Mesenchymal stem cell (in vitro differentiated cells and primary cell): ENCODE data around the gene FIGLA.

Experiments
- DNase-seq: peaks from one replicate; pipeline ENCODE4 v3.0.0-alpha.2; 2013
- H2AFZ ChIP-seq: one replicate; pipeline ENCODE4 v1.6.1; 2013; ENCODE audit warnings: low read depth, mild to moderate bottlenecking, control low read depth, inconsistent platforms, low read length, moderate library complexity
- H2AK5ac ChIP-seq: 2 replicates; pipeline ENCODE4 v1.6.1; 2013; ENCODE audit warnings: low read length, moderate library complexity, mild to moderate bottlenecking, inconsistent platforms; ENCODE audit not compliant: severe bottlenecking
- H2BK120ac ChIP-seq: one replicate; pipeline ENCODE4 v1.6.1; 2013; ENCODE audit warnings: low read depth, mild to moderate bottlenecking, inconsistent platforms, low read length, moderate library complexity
- H2BK12ac ChIP-seq, 2 experiments: one replicate each; pipeline ENCODE4 v1.6.1; 2013; ENCODE audit warnings: inconsistent platforms in 2 of 2, low read length in 2 of 2, mild to moderate bottlenecking in 2 of 2, moderate library complexity in 2 of 2, control low read depth in 1 of 2
- H2BK15ac ChIP-seq: one replicate; pipeline ENCODE4 v1.6.1; 2013; ENCODE audit warnings: mild to moderate bottlenecking, low read depth, inconsistent platforms; ENCODE audit not compliant: poor library complexity, severe bottlenecking
- H2BK5ac ChIP-seq: 2 replicates; pipeline ENCODE4 v1.6.1; 2013; ENCODE audit warnings: low read depth, mild to moderate bottlenecking, low read length, control low read depth, inconsistent platforms; ENCODE audit not compliant: poor library complexity, severe bottlenecking
- H3K14ac ChIP-seq, 2 experiments: one replicate each; pipeline ENCODE4 v1.6.1; 2013; ENCODE audit warnings: inconsistent platforms in 2 of 2, low read length in 2 of 2, control low read depth in 1 of 2, mild to moderate bottlenecking in 1 of 2, moderate library complexity in 1 of 2
- H3K18ac ChIP-seq, 2 experiments: one replicate each; pipeline ENCODE4 v1.6.1; 2013; ENCODE audit warnings: inconsistent platforms in 2 of 2, low read length in 2 of 2, control low read depth in 1 of 2, low read depth in 1 of 2, mild to moderate bottlenecking in 1 of 2
- H3K23ac ChIP-seq, 2 experiments: one replicate each; pipeline ENCODE4 v1.6.1; 2013; ENCODE audit warnings: inconsistent platforms in 2 of 2, low read length in 2 of 2, mild to moderate bottlenecking in 2 of 2, moderate library complexity in 2 of 2, control low read depth in 1 of 2
- H3K27ac ChIP-seq: 2 replicates; pipeline ENCODE4 v1.5.1; 2013; ENCODE audit warnings: mild to moderate bottlenecking, moderate library complexity, low read length, control low read depth, inconsistent platforms; ENCODE audit not compliant: poor library complexity, severe bottlenecking
- H3K27me3 ChIP-seq, 2 experiments: 2 replicates each; pipeline versions ENCODE4 v1.6.1 to v1.7.0; 2013; ENCODE audit warnings: low read length in 2 of 2, mild to moderate bottlenecking in 2 of 2, moderate library complexity in 2 of 2, control low read depth in 1 of 2, inconsistent platforms in 1 of 2; ENCODE audit not compliant: control insufficient read depth in 1 of 2, insufficient read depth in 1 of 2
- H3K36me3 ChIP-seq, 2 experiments: 2 replicates each; pipeline versions ENCODE4 v1.6.1 to v1.7.0; 2013; ENCODE audit warnings: low read length in 2 of 2, control low read depth in 1 of 2, inconsistent platforms in 1 of 2, low read depth in 1 of 2, mild to moderate bottlenecking in 1 of 2; ENCODE audit not compliant: insufficient read depth in 2 of 2, control insufficient read depth in 1 of 2
- H3K4ac ChIP-seq, 2 experiments: one replicate each; pipeline ENCODE4 v1.6.1; 2013; ENCODE audit warnings: inconsistent platforms in 2 of 2, low read length in 2 of 2, mild to moderate bottlenecking in 2 of 2, moderate library complexity in 2 of 2, control low read depth in 1 of 2, low read depth in 1 of 2
- H3K4me1 ChIP-seq: 2 replicates; pipeline ENCODE4 v1.6.1; 2013; ENCODE audit warnings: low read depth, low read length, control low read depth; ENCODE audit not compliant: control insufficient read depth, insufficient read depth
- H3K4me2 ChIP-seq: 2 replicates; pipeline ENCODE4 v1.6.1; 2013; ENCODE audit warnings: low read length, mild to moderate bottlenecking, inconsistent platforms; ENCODE audit not compliant: poor library complexity, severe bottlenecking
- H3K4me3 ChIP-seq, 2 experiments: 2 replicates each; pipeline versions ENCODE4 v1.5.1 to v1.7.0; 2013; ENCODE audit warnings: low read length in 2 of 2, mild to moderate bottlenecking in 2 of 2, control low read depth in 1 of 2, low read depth in 1 of 2; ENCODE audit not compliant: insufficient read depth in 1 of 2
- H3K79me1 ChIP-seq: replicated peaks from 2 replicates; pipeline ENCODE4 v1.6.1; 2013; ENCODE audit warnings: mild to moderate bottlenecking, control low read depth, low read length, inconsistent platforms; ENCODE audit not compliant: poor library complexity, severe bottlenecking
- H3K9ac ChIP-seq: 2 replicates; pipeline ENCODE4 v1.7.0; 2013; ENCODE audit warnings: mild to moderate bottlenecking, low read length, moderate library complexity
- H3K9me3 ChIP-seq: 2 replicates; pipeline ENCODE4 v1.7.0; 2013; ENCODE audit warnings: mild to moderate bottlenecking, low read length; ENCODE audit not compliant: control insufficient read depth
- H4K8ac ChIP-seq: one replicate; pipeline ENCODE4 v1.6.1; 2013; ENCODE audit warnings: inconsistent platforms, mild to moderate bottlenecking, low read length, moderate library complexity
- H4K91ac ChIP-seq: one replicate; pipeline ENCODE4 v1.6.1; 2013; ENCODE audit warnings: mild to moderate bottlenecking, low read length, inconsistent platforms
- WGBS: methylation state at CpG from one replicate; pipeline ENCODE4 v1.1.7; 2013; ENCODE audit warnings: mixed read lengths; 5-methylcytosine and 5-hydroxymethylcytosine counted together

FIGLA gene

GRCh38 chr2:70772486-70773155 lies 17.8 kb downstream of the FIGLA start:
- no peak overlapping the region for H4K91ac ChIP-seq
- no peaks in the 10 kb centered on the region for H3K36me3 ChIP-seq
- H3K4me3 ChIP-seq: no peak overlapping the region
- H2AFZ ChIP-seq: no peak overlapping the region
- no peak overlapping the region for H2BK5ac ChIP-seq
- no peak overlapping the region for H2BK12ac ChIP-seq
- DNase-seq: no peak
- no peak overlapping the region for H3K18ac ChIP-seq
- no peak overlapping the region for H3K14ac ChIP-seq
- H3K79me1 ChIP-seq: no peaks in the 10 kb centered on the region
- H3K4me1 ChIP-seq: peaks cover 7% of the 10 kb centered on the region
- no peak overlapping the region for H3K4ac ChIP-seq
- H2AK5ac ChIP-seq: no peak overlapping the region
- H3K4me2 ChIP-seq: no peak overlapping the region
- no peak overlapping the region for H4K8ac ChIP-seq
- no peak overlapping the region for H3K27ac ChIP-seq
- no peak overlapping the region for H2BK120ac ChIP-seq
- no peak overlapping the region for H3K9ac ChIP-seq
- peaks cover 4% of the 10 kb centered on the region for H3K9me3 ChIP-seq
- WGBS: 78% methylated on average over 2 of the region's 2 CpGs
- H2BK15ac ChIP-seq: no peak overlapping the region
- H3K27me3 ChIP-seq: peaks cover 57 to 74% of the 10 kb centered on the region in 2 experiments
- no peak overlapping the region for H3K23ac ChIP-seq

DNA sequence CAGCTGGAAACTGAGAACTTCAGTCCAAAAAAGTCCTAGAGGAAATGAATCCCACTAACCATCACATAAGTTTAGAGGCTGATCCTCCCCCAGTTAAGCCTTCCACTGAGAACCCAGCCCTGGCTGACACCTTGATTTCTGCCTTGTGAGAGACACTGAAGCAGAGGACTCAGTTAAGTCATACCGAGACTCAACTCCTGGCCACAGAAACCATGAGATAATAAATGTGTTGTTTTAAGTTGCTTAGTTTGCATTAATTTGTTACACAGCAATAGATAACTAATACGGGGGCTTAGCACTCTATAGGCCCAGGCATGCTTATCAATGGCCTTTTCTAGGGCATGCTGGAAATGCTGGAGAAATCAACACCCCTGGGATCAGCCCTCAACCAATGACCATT lies 19.0 kb downstream of the FIGLA start:
- Histone ChIP-seq H4K91ac (no peak overlapping the region), H2AFZ (no peak overlapping the region), H2BK15ac (no peak overlapping the region), H3K18ac (no peak overlapping the region), H4K8ac (no peak overlapping the region), H2BK12ac (no peak overlapping the region), H2BK5ac (no peak overlapping the region), H3K79me1 (no peaks in the 10 kb centered on the region), H3K9ac (no peak overlapping the region), H3K9me3 (peaks cover 4% of the 10 kb centered on the region), H2BK120ac (no peak overlapping the region), H2AK5ac (no peak overlapping the region), H3K27me3 (peaks cover 69 to 86% of the 10 kb centered on the region in 2 experiments), H3K4me3 (no peak overlapping the region), H3K4me1 (peaks cover 15% of the 10 kb centered on the region), H3K36me3 (no peaks in the 10 kb centered on the region), H3K4ac (no peak overlapping the region), H3K27ac (no peak overlapping the region), H3K23ac (no peak overlapping the region), H3K4me2 (no peak overlapping the region), H3K14ac (no peak overlapping the region)
- WGBS: 63% methylated on average over 2 of the region's 2 CpGs
- no peak for DNase-seq

GRCh38 chr2:70769450-70769849 lies 21.0 kb downstream of the FIGLA start:
- Histone ChIP-seq H4K8ac (no peak overlapping the region), H3K23ac (no peak overlapping the region), H2BK15ac (no peak overlapping the region), H3K4ac (no peak overlapping the region), H2AFZ (no peak overlapping the region), H3K14ac (no peak overlapping the region), H3K27ac (no peak overlapping the region), H3K27me3 (peaks cover 78 to 89% of the 10 kb centered on the region in 2 experiments), H3K9me3 (no peaks in the 10 kb centered on the region), H3K4me1 (peaks cover 15% of the 10 kb centered on the region), H3K4me3 (no peak overlapping the region), H3K4me2 (no peak overlapping the region), H2BK120ac (no peak overlapping the region), H2BK12ac (no peak overlapping the region), H2BK5ac (no peak overlapping the region), H3K36me3 (no peaks in the 10 kb centered on the region), H2AK5ac (no peak overlapping the region), H3K9ac (no peak overlapping the region), H4K91ac (no peak overlapping the region), H3K18ac (no peak overlapping the region), H3K79me1 (no peaks in the 10 kb centered on the region)
- WGBS: 67% methylated on average over 2 of the region's 2 CpGs
- no peak for DNase-seq

- DNase-seq: no peak
- no peak overlapping the region for H2AK5ac ChIP-seq
- no peaks in the 10 kb centered on the region for H3K9me3 ChIP-seq
- H4K8ac ChIP-seq: no peak overlapping the region
- no peak overlapping the region for H2BK5ac ChIP-seq
- no peak overlapping the region for H3K4ac ChIP-seq
- H4K91ac ChIP-seq: no peak overlapping the region
- whole genome bisulfite sequencing: no CpG with 5 or more reads among the region's 7 CpGs
- no peak overlapping the region for H3K9ac ChIP-seq
- no peak overlapping the region for H2BK12ac ChIP-seq
- no peak overlapping the region for H3K14ac ChIP-seq
- H3K18ac ChIP-seq: no peak overlapping the region
- no peak overlapping the region for H3K23ac ChIP-seq
- no peaks in the 10 kb centered on the region for H3K36me3 ChIP-seq
- H2AFZ ChIP-seq: no peak overlapping the region
- H3K4me1 ChIP-seq: peaks cover 15% of the 10 kb centered on the region
- H2BK120ac ChIP-seq: no peak overlapping the region
- H3K27ac ChIP-seq: no peak overlapping the region
- H2BK15ac ChIP-seq: no peak overlapping the region
- no peak overlapping the region for H3K4me3 ChIP-seq
- H3K27me3 ChIP-seq: peaks cover 81 to 86% of the 10 kb centered on the region in 2 experiments
- no peaks in the 10 kb centered on the region for H3K79me1 ChIP-seq
- H3K4me2 ChIP-seq: no peak overlapping the region
Measured at GRCh38 chr2:70768590-70769085, 21.8 kb downstream of the FIGLA start.
